AG04449 (cell line): ENCODE data around the gene CYTH1.

Experiments
- CTCF ChIA-PET: fragments of 350-600 bp; formaldehyde crosslinking; extraction: SDS; loops from one replicate; lab custom pipeline; 2021; ENCODE audit warnings: antibody characterized with exemption; lab: Yijun Ruan, JAX
- POLR2A ChIA-PET: fragments of 400-600, 350-600 bp; formaldehyde crosslinking; extraction: SDS; loops from one replicate; lab custom pipeline; 2020; ENCODE audit warnings: antibody characterized with exemption, inconsistent platforms; lab: Yijun Ruan, JAX
- DNase-seq: peaks from one replicate; pipeline ENCODE4 v3.0.0-alpha.2; 2010; ENCODE audit warnings: low read depth, low spot score
- H3K4me3 ChIP-seq: 2 replicates; pipeline ENCODE4 v1.5.1; 2011; ENCODE audit warnings: low read depth, mild to moderate bottlenecking, control low read depth, low read length
- TF ChIP-seq, protein P1 (sequence below): IDR thresholded peaks from one replicate; pipeline ENCODE4 v1.5.1; 2011; ENCODE audit warnings: mild to moderate bottlenecking, moderate library complexity, low read length, control low read depth, inconsistent platforms; ENCODE audit not compliant: insufficient read depth; ENCODE audit errors: missing control alignments

CYTH1 gene

DNA sequence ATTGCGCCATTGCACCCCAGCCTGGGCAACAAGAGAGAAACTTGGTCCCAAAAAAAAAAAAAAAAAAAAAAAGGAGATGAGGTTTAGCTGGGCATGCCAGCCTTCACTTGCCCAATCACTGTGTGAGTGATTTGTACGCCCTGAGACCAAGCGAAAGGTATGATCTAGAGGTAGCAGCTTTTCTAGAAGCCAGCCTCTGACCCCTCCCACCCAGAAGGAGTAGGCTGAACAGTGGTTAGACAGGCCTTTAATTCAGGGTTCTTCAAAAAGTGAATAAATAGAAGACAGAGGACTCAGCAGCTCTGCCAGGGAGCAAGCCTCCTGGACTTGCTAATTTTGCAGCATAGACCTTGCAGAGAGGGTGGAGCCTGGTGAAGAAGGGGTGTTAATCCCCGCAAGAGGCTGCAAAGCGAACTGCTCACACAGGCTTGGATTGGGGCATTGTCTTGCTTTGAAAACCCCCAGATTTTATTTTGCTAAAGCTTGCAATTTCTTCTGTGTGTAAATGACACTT is 7.1 kb upstream of the CYTH1 start:
- no peak overlapping the region for H3K4me3 ChIP-seq
- POLR2A ChIA-PET = no interaction called here
- TF ChIP-seq, protein P1, sequence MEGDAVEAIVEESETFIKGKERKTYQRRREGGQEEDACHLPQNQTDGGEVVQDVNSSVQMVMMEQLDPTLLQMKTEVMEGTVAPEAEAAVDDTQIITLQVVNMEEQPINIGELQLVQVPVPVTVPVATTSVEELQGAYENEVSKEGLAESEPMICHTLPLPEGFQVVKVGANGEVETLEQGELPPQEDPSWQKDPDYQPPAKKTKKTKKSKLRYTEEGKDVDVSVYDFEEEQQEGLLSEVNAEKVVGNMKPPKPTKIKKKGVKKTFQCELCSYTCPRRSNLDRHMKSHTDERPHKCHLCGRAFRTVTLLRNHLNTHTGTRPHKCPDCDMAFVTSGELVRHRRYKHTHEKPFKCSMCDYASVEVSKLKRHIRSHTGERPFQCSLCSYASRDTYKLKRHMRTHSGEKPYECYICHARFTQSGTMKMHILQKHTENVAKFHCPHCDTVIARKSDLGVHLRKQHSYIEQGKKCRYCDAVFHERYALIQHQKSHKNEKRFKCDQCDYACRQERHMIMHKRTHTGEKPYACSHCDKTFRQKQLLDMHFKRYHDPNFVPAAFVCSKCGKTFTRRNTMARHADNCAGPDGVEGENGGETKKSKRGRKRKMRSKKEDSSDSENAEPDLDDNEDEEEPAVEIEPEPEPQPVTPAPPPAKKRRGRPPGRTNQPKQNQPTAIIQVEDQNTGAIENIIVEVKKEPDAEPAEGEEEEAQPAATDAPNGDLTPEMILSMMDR = no peak
- DNase-seq = no peak
- CTCF ChIA-PET = interaction anchor here (0.9 to 3.6 kb wide), 5 partner anchors 10 to 292 kb away, joined by 3 to 21 read pairs (median 3); no protein-coding TSS in a partner anchor

DNA sequence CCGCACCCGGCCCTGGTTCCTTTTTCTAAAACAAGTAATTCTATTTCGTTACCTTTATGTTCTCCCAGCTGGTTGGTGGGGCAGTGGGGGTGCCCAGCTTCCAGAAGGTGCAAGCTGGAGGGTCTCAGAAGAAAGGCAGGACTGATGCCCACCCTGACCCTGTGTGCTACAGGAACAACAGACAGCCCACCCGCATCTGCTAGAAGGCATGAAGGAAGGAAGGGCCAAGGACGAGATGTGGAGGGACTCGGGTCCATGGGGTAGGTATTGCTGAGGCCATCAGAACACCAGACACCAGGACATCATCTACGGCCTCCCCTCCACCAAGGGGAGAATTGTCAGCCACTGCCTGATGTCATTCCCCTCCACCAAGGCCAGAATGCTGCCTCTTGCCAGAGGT is 6.4 kb upstream of the CYTH1 start:
- POLR2A ChIA-PET = no interaction called here
- CTCF ChIA-PET = interaction anchor here (1.3 kb wide), 1 partner anchor 80 kb away, joined by 3 read pairs; no protein-coding TSS in a partner anchor

DNA sequence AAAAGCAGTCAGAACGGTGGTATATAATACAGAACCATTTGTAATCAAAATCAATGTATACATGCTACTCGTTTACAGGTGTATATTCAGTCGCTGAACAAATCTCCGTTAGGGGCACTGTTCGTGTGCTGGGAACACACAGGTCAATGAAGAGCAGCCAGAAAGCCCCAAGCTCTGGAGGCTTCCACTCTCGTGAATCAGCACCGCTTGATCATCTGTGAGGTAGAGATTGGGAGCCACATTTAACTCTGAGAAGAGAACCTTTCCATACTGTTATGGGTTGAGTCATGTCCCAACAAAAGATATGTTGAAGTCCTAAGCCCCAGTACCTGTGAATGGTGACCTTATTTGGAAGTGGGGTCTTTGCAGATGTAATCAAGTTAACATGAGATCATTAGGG is 5.4 kb upstream of the CYTH1 start:
- TF ChIP-seq, protein P1 = no peak
- CTCF ChIA-PET = interaction anchor here (1.2 to 1.3 kb wide), 2 partner anchors 12 to 184 kb away, joined by 3 to 4 read pairs; no protein-coding TSS in a partner anchor
- no peak for DNase-seq
- no peak overlapping the region for H3K4me3 ChIP-seq
- POLR2A ChIA-PET = no interaction called here

More for the DNA sequence above, 6.4 kb upstream of the CYTH1 start:
- TF ChIP-seq, protein P1 = no peak
- no peak overlapping the region for H3K4me3 ChIP-seq
- no peak for DNase-seq

DNA sequence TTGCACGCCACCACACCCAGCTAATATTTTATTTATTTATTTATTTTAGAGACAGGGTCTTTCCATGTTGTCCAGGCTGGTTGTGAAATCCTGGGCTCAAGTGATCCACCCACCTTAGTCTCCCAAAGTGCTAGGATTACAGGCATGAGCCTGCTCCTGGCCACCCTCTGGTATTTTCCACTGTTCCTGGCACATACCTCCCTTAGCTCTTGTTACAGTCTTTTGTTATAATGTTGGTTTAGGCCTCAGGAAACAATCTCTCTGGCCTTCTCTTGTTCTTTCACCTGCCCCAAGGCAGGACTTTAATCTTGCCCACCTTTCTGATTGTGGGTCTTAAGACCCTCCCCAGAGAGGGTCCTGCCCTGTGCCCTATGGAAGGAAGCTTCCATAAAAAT is 3.6 kb upstream of the CYTH1 start:
- ChIA-PET CTCF (interaction anchor here (1.1 to 1.8 kb wide), 2 partner anchors 13 to 77 kb away, joined by 3 to 8 read pairs; no protein-coding TSS in a partner anchor), POLR2A (no interaction called here)
- no peak for DNase-seq
- H3K4me3 ChIP-seq = no peak overlapping the region
- TF ChIP-seq, protein P1 = no peak

DNA sequence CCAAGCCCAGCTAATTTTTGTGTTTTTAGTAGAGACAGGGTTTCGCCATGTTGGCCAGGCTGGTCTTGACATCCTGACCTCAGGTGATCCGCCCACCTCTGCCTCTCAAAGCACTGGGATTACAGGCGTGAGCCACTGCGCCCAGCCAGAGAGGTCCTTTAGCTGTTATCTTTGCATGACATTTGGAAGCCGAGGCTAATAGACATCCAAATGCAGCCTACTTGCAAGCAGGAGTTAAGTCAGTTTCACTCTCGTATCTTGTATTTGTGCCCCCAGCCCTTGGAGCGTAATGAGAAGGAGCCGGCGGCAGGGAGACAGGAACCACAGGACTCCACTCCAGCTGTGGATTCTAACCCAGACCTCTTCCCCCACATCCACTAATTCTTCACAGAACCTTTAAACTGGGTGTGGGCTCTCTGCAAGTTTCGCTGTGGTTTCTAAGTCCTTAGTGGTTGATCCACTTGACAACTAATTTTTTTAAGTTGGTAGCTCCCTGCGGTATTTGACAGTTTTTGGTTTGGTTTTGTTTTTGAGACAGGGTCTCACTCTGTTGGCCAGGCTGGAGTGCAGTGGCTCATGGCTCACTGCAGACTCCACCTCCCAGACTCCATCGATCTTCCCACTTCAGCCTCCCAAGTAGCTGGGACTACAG is 3.1 kb upstream of the CYTH1 start:
- ChIA-PET POLR2A (no interaction called here), CTCF (interaction anchor here (1.1 to 1.8 kb wide), 2 partner anchors 14 to 76 kb away, joined by 3 to 8 read pairs; no protein-coding TSS in a partner anchor)
- no peak for DNase-seq
- TF ChIP-seq, protein P1 = no peak
- no peak overlapping the region for H3K4me3 ChIP-seq

DNA sequence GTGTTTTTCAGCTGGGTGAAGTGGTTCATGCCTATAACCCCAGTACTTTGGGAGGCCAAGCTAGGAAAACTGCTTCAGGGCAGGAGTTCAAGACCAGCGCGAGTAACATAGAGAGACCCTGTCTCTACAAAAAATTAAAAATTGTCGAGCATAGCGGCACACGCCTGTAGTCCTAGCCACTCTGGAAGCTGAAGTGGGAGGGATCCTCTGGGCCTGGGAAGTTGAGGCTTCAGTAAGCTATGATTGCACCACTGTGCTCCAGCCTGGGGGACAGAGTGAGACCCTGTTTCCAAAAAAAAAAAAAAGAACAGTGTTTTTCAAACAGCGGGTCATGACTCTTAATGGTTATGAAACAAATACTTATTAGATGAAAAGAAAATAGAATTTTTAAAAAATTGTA is 2.3 kb upstream of the CYTH1 start:
- TF ChIP-seq, protein P1 = no peak
- POLR2A ChIA-PET = no interaction called here

More for the DNA sequence above, 2.3 kb upstream of the CYTH1 start:
- CTCF ChIA-PET = interaction anchor here (1.8 kb wide), 1 partner anchor 15 kb away, joined by 8 read pairs; no protein-coding TSS in a partner anchor
- no peak overlapping the region for H3K4me3 ChIP-seq
- no peak for DNase-seq
